HG02763 (cell line): ENCODE data around the gene CYP3A4.
"Not testable (repeated sequence)": the region's sequence is repeated elsewhere in the genome, so short reads cannot be mapped to it uniquely, and the experiment has no call there.

Experiments used
- ATAC-seq: cut with Tn5 transposase; IDR thresholded peaks from one replicate; pipeline ENCODE4 v1.9.1; 2021; ENCODE audit warnings: mild to moderate bottlenecking, moderate library complexity; ENCODE audit not compliant: unreplicated experiment

Gene CYP3A4

GRCh38 chr7:99784007-99784406, at the start of gene CYP3A4:
Gene CYP3A4, minus strand, starts transcription at chr7:99784184. Its CDS starts 103 bp downstream, at chr7:99784081.
- no peak for ATAC-seq

GRCh38 chr7:99833289-99833877, 49.4 kb upstream of the CYP3A4 start:
- ATAC-seq: no peak

- no peak for ATAC-seq
Observed at GRCh38 chr7:99831595-99831994, 47.6 kb upstream of the CYP3A4 start.

- no peak for ATAC-seq
Observed at GRCh38 chr7:99829524-99830160, 45.7 kb upstream of the CYP3A4 start.

- no peak for ATAC-seq
Observed at GRCh38 chr7:99828811-99829210, 44.8 kb upstream of the CYP3A4 start.

- ATAC-seq: no peak
Observed at GRCh38 chr7:99827040-99827778, 43.2 kb upstream of the CYP3A4 start.

- no peak for ATAC-seq
Observed at GRCh38 chr7:99825873-99826272, 41.9 kb upstream of the CYP3A4 start.

- no peak for ATAC-seq
Observed at GRCh38 chr7:99825452-99825851, 41.5 kb upstream of the CYP3A4 start.

GRCh38 chr7:99824091-99824490, 40.1 kb upstream of the CYP3A4 start:
- no peak for ATAC-seq

- no peak for ATAC-seq
Observed at GRCh38 chr7:99822731-99823718, 39.0 kb upstream of the CYP3A4 start.

- ATAC-seq: no peak
Observed at GRCh38 chr7:99820408-99821027, 36.5 kb upstream of the CYP3A4 start.

- ATAC-seq: no peak
Observed at GRCh38 chr7:99808766-99809165, 24.8 kb upstream of the CYP3A4 start.

- ATAC-seq: no peak
Observed at GRCh38 chr7:99806839-99807478, 23.0 kb upstream of the CYP3A4 start.

GRCh38 chr7:99805641-99806040, 21.7 kb upstream of the CYP3A4 start:
- no peak for ATAC-seq

GRCh38 chr7:99803118-99803517, 19.1 kb upstream of the CYP3A4 start:
- not testable (repeated sequence) for ATAC-seq

- ATAC-seq: not testable (repeated sequence)
Observed at GRCh38 chr7:99801407-99801806, 17.4 kb upstream of the CYP3A4 start.

GRCh38 chr7:99798972-99799371, 15.0 kb upstream of the CYP3A4 start:
- ATAC-seq: no peak

- not testable (repeated sequence) for ATAC-seq
Observed at GRCh38 chr7:99795864-99796263, 11.9 kb upstream of the CYP3A4 start.

GRCh38 chr7:99794585-99795502, 10.9 kb upstream of the CYP3A4 start:
- ATAC-seq: no peak
